GM18951 (cell line): ENCODE results near the gene ISY1.
"Not testable (repeated sequence)": the region's sequence is repeated elsewhere in the genome, so short reads cannot be mapped to it uniquely, and the experiment has no call there.

Source experiments
- POLR2A ChIP-seq: IDR thresholded peaks from 4 replicates; pipeline ENCODE4 v1.6.1; 2011; ENCODE audit warnings: mild to moderate bottlenecking; ENCODE audit not compliant: insufficient read length, insufficient read depth; ENCODE audit errors: extremely low read depth
- in situ Hi-C: fragments of 300-500 bp; cut with MboI; formaldehyde crosslinking; loops from one replicate; pipeline ENCODE4 v1.12.0; 2022; ENCODE audit warnings: low sequenced_read_pairs, mixed read lengths, inconsistent platforms; ENCODE audit not compliant: unreplicated experiment

Gene ISY1

GRCh38 chr3:129139911-129140310, 21.0 kb downstream of the ISY1 start:
- TF ChIP-seq POLR2A: no peak
- in situ Hi-C loops: no loop called here

GRCh38 chr3:129136275-129136674, 24.6 kb downstream of the ISY1 start:
- in situ Hi-C loops: not testable (repeated sequence)

- no peak for TF ChIP-seq POLR2A
- in situ Hi-C loops: no loop called here
Observed at GRCh38 chr3:129132097-129132866, 28.6 kb downstream of the ISY1 start.

GRCh38 chr3:129131465-129132088, 29.3 kb downstream of the ISY1 start:
- no peak for TF ChIP-seq POLR2A
- in situ Hi-C loops: no loop called here

GRCh38 chr3:129130291-129130813, 30.5 kb downstream of the ISY1 start:
- TF ChIP-seq POLR2A: no peak
- in situ Hi-C loops: no loop called here

GRCh38 chr3:129128357-129129155, 32.3 kb downstream of the ISY1 start:
- TF ChIP-seq POLR2A: no peak
- in situ Hi-C loops: no loop called here

GRCh38 chr3:129126726-129127280, 34.1 kb downstream of the ISY1 start:
- in situ Hi-C loops: no loop called here
- no peak for TF ChIP-seq POLR2A

- in situ Hi-C loops: no loop called here
- TF ChIP-seq POLR2A: no peak
Observed at GRCh38 chr3:129123314-129124060, 37.4 kb downstream of the ISY1 start.

- no peak for TF ChIP-seq POLR2A
Observed at GRCh38 chr3:129122412-129123011, 38.4 kb downstream of the ISY1 start.

GRCh38 chr3:129121792-129122411, 39.0 kb downstream of the ISY1 start, which contains the start of gene RAB43:
TSS of gene RAB43 (minus strand) at chr3:129121804. CDS start at chr3:129121489, 315 bp downstream.
- TF ChIP-seq POLR2A: no peak
- in situ Hi-C loops: no loop called here

More at GRCh38 chr3:129122412-129123011, 38.4 kb downstream of the ISY1 start:
- in situ Hi-C loops: no loop called here

GRCh38 chr3:129121016-129121791, 39.7 kb downstream of the ISY1 start:
- peak; percentile 53 for TF ChIP-seq POLR2A
- in situ Hi-C loops: no loop called here
